KMS-11 (cell line): ENCODE measurements around the gene FLNB.

Experiments
- H2AFZ ChIP-seq: fragments of 200-600 bp; sonication (generic); 2 replicates; pipeline ENCODE4 v1.6.1; 2016; ENCODE audit warnings: antibody characterized with exemption, mixed run types, low read depth
- H3K27ac ChIP-seq: fragments of 200-600 bp; sonication (generic); 2 replicates; pipeline ENCODE4 v1.6.1; 2016; ENCODE audit warnings: mild to moderate bottlenecking, mixed run types
- H3K27me3 ChIP-seq: fragments of 200-600 bp; sonication (generic); 2 replicates; pipeline ENCODE4 v1.6.1; 2017; ENCODE audit warnings: mild to moderate bottlenecking, low read depth, mixed run types, moderate library complexity; ENCODE audit not compliant: insufficient read depth
- H3K36me3 ChIP-seq: fragments of 200-600 bp; sonication (generic); 2 replicates; pipeline ENCODE4 v1.6.1; 2017; ENCODE audit warnings: mild to moderate bottlenecking, mixed run types; ENCODE audit not compliant: insufficient read depth
- H3K4me1 ChIP-seq: fragments of 200-600 bp; sonication (generic); 2 replicates; pipeline ENCODE4 v1.6.1; 2016; ENCODE audit warnings: mild to moderate bottlenecking, low read depth, mixed run types; ENCODE audit not compliant: poor library complexity, severe bottlenecking
- H3K4me2 ChIP-seq: fragments of 200-600 bp; sonication (generic); 2 replicates; pipeline ENCODE4 v1.7.0; 2016; ENCODE audit warnings: mild to moderate bottlenecking, mixed run types
- H3K4me3 ChIP-seq: fragments of 200-600 bp; sonication (generic); IDR thresholded peaks from 2 replicates; pipeline ENCODE4 v1.6.1; 2017; ENCODE audit warnings: low read depth, low read length, mixed read lengths; ENCODE audit not compliant: insufficient read depth
- H3K79me2 ChIP-seq: fragments of 200-600 bp; sonication (generic); 2 replicates; pipeline ENCODE4 v1.6.1; 2016; ENCODE audit warnings: low read depth, mixed run types; ENCODE audit not compliant: insufficient read depth
- H3K9ac ChIP-seq: fragments of 200-600 bp; sonication (generic); 2 replicates; pipeline ENCODE4 v1.6.1; 2016; ENCODE audit warnings: mild to moderate bottlenecking, mixed run types
- H4K20me1 ChIP-seq: fragments of 200-600 bp; sonication (generic); 2 replicates; pipeline ENCODE4 v1.6.1; 2016; ENCODE audit warnings: mild to moderate bottlenecking, mixed run types; ENCODE audit not compliant: insufficient read depth
- CTCF ChIP-seq: fragments of 200-600 bp; sonication (generic); conservative IDR thresholded peaks from 2 replicates; pipeline ENCODE4 v1.6.1; 2017; ENCODE audit warnings: low read depth, mild to moderate bottlenecking, antibody characterized with exemption, low read length, moderate library complexity, mixed read lengths

Gene FLNB

DNA sequence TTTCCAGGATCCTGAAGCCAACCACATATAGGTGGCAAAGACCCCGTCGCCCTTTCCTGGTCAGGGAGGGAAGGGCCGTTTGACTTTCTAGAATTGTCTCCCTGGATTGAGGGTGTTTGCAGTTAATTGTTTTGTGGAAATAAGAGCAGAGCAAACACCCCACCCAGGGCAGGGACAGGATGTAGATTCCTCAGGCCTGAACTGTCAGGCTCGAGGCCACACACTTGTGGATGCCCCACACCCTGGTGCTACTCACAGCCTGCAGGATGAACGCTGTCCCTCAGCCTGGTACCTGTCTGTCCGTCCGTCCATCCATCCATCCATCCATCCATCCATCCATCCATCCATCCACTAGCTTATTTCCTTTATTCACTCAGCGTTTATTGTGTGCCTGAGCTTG lies 29.9 kb upstream of the FLNB start:
- Histone ChIP-seq H4K20me1 (no peaks in the 10 kb centered on the region), H3K27me3 (no peaks in the 10 kb centered on the region), H3K4me2 (no peak overlapping the region), H3K4me3 (no peak overlapping the region), H3K4me1 (no peaks in the 10 kb centered on the region), H3K27ac (no peak overlapping the region), H3K9ac (no peak overlapping the region), H3K79me2 (no peaks in the 10 kb centered on the region), H2AFZ (no peak overlapping the region), H3K36me3 (no peaks in the 10 kb centered on the region)
- no peak for TF ChIP-seq CTCF

DNA sequence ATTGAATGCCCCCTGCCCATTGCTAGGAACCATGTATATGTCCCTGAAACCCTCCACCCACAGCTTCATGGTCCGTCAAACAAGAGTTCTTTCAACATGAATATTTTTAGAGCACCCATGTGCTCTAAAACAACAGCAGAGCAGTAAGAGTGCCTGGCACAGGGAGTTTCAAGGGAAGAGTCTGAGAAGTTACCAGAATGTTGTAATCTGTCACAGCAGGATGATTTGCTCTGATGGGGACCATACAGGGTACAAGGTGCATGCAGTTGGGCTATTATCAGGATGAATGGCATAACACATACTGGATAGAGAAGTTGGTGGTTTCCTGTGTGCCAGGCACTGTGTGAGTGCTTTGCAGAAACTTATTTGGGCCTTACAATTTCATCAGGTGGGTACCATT lies 27.8 kb upstream of the FLNB start:
- no peak overlapping the region for H3K4me2 ChIP-seq
- H3K4me3 ChIP-seq: no peak overlapping the region
- H2AFZ ChIP-seq: no peak overlapping the region
- no peak overlapping the region for H3K27ac ChIP-seq
- no peak overlapping the region for H3K9ac ChIP-seq
- no peak for TF ChIP-seq CTCF
- no peaks in the 10 kb centered on the region for H4K20me1 ChIP-seq
- no peaks in the 10 kb centered on the region for H3K36me3 ChIP-seq
- peaks cover 5% of the 10 kb centered on the region for H3K4me1 ChIP-seq
- H3K27me3 ChIP-seq: no peaks in the 10 kb centered on the region
- no peaks in the 10 kb centered on the region for H3K79me2 ChIP-seq

- Histone ChIP-seq H3K9ac (no peak overlapping the region), H3K79me2 (no peaks in the 10 kb centered on the region), H3K4me3 (no peak overlapping the region), H4K20me1 (no peaks in the 10 kb centered on the region), H3K27me3 (no peaks in the 10 kb centered on the region), H3K4me2 (no peak overlapping the region), H3K36me3 (no peaks in the 10 kb centered on the region), H3K27ac (no peak overlapping the region), H3K4me1 (peaks cover 5% of the 10 kb centered on the region), H2AFZ (no peak overlapping the region)
- TF ChIP-seq CTCF: no peak
Observed at GRCh38 chr3:57981483-57982087, 26.6 kb upstream of the FLNB start.

DNA sequence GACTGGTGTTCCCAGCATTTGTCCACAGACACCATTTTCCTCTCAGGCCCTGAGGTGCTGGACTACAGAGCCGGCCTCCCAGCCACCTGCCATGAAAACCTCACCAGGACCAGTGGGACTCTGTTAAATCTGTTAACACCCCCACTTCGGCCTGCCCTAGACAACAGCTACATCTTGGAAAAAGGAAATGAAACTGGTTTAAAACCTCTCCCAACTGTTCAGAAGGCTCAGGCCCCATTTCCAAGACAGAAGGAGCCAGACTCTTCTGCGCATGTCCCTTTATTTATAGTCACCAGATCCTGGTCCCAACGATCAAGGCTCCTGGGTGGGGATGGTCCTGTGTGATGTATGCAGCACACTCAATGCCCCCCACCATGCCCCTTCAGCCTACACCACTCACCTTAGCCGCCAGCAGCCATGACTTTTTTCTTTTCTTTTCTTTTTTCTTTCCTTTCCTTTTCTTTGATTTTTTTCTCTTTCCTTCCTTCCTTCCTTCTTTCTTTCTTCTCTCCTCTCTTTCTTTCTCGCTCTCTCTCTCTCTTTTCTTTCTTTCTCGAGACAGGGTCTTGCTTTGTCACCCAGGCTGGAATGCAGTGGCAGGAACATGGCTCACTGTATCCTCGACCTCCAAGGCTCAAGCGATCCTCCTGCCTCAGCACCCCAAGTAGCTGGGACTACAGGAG lies 25.5 kb upstream of the FLNB start:
- Histone ChIP-seq H3K4me3 (no peak overlapping the region), H3K9ac (no peak overlapping the region), H2AFZ (no peak overlapping the region), H3K27me3 (no peaks in the 10 kb centered on the region), H3K4me1 (peaks cover 5% of the 10 kb centered on the region), H3K36me3 (no peaks in the 10 kb centered on the region), H3K4me2 (no peak overlapping the region), H3K27ac (no peak overlapping the region), H4K20me1 (no peaks in the 10 kb centered on the region), H3K79me2 (no peaks in the 10 kb centered on the region)
- no peak for TF ChIP-seq CTCF
